Panc1 (cell line): ENCODE results near the gene TMEM239.

Experiments used
- TF ChIP-seq, protein P1 (sequence below): fragments of 450-650 bp; IDR thresholded peaks from 2 replicates; pipeline ENCODE4 v1.5.1; 2017; ENCODE audit warnings: mild to moderate bottlenecking
- TF ChIP-seq, protein P2 (sequence below), 2 experiments: IDR thresholded peaks; 2 replicates each; pipeline ENCODE4 v1.6.1; 2011 to 2012; ENCODE audit warnings: low read depth in 2 of 2, control low read depth in 1 of 2, low read length in 1 of 2, mild to moderate bottlenecking in 1 of 2, moderate library complexity in 1 of 2; ENCODE audit not compliant: insufficient read depth in 1 of 2

DNA sequence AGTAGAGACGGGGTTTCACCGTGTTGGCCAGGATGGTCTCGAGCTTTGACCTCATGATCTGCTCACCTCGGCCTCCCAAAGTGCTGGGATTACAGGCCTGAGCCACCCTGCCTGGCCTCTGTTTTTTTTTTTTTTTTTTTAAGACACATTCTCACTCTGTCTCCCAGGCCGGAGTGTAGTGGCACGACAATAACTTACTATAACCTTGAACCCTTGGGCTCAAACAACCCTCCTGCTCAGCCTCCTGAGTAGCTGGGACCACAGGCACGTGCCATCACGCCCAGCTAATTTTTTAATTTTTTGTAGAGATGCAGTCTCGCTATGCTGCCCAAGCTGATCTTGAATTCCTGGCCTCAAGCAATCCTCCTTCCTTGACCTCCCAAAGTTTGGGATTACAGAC, 42.4 kb upstream of the TMEM239 start:
- TF ChIP-seq, protein P1, sequence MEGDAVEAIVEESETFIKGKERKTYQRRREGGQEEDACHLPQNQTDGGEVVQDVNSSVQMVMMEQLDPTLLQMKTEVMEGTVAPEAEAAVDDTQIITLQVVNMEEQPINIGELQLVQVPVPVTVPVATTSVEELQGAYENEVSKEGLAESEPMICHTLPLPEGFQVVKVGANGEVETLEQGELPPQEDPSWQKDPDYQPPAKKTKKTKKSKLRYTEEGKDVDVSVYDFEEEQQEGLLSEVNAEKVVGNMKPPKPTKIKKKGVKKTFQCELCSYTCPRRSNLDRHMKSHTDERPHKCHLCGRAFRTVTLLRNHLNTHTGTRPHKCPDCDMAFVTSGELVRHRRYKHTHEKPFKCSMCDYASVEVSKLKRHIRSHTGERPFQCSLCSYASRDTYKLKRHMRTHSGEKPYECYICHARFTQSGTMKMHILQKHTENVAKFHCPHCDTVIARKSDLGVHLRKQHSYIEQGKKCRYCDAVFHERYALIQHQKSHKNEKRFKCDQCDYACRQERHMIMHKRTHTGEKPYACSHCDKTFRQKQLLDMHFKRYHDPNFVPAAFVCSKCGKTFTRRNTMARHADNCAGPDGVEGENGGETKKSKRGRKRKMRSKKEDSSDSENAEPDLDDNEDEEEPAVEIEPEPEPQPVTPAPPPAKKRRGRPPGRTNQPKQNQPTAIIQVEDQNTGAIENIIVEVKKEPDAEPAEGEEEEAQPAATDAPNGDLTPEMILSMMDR: no peak
- TF ChIP-seq, protein P2, sequence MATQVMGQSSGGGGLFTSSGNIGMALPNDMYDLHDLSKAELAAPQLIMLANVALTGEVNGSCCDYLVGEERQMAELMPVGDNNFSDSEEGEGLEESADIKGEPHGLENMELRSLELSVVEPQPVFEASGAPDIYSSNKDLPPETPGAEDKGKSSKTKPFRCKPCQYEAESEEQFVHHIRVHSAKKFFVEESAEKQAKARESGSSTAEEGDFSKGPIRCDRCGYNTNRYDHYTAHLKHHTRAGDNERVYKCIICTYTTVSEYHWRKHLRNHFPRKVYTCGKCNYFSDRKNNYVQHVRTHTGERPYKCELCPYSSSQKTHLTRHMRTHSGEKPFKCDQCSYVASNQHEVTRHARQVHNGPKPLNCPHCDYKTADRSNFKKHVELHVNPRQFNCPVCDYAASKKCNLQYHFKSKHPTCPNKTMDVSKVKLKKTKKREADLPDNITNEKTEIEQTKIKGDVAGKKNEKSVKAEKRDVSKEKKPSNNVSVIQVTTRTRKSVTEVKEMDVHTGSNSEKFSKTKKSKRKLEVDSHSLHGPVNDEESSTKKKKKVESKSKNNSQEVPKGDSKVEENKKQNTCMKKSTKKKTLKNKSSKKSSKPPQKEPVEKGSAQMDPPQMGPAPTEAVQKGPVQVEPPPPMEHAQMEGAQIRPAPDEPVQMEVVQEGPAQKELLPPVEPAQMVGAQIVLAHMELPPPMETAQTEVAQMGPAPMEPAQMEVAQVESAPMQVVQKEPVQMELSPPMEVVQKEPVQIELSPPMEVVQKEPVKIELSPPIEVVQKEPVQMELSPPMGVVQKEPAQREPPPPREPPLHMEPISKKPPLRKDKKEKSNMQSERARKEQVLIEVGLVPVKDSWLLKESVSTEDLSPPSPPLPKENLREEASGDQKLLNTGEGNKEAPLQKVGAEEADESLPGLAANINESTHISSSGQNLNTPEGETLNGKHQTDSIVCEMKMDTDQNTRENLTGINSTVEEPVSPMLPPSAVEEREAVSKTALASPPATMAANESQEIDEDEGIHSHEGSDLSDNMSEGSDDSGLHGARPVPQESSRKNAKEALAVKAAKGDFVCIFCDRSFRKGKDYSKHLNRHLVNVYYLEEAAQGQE (IDR thresholded peaks at IDR 0.05; ENCODE audit: insufficient read depth in 1 of 2, low read depth in 2 of 2, low read length in 1 of 2): no peak
